Panc1 (cell line): ENCODE results near the gene VTI1B. TPM values are rescaled to one million over a fixed set of nuclear protein-coding genes. Genes with fewer than 3 reads are reported as not detected.
A peak's percentile ranks its signal among the peaks of the same experiment; 100 is the strongest.

ENCODE experiments used
- ATAC-seq: fragments of 200-7000 bp; cut with Tn5 transposase; 2 replicates; pipeline ENCODE4 v1.9.1; 2020; ENCODE audit warnings: mild to moderate bottlenecking, moderate library complexity
- BruUV-seq: library from RNA; stranded (reverse); fragments of 400-500 nt; replicated peaks from 2 replicates; lab custom pipeline; 2021; lab: Mats Ljungman, UMichigan
- CTCF ChIA-PET: fragments of 300-600 bp; sonication (Branson Sonifier 250); formaldehyde crosslinking; loops from one replicate; lab custom pipeline; 2022; ENCODE audit warnings: antibody characterized with exemption; lab: Charles Lee
- POLR2A ChIA-PET: fragments of 300-600 bp; sonication (Branson Sonifier 250); formaldehyde crosslinking; loops from one replicate; lab custom pipeline; 2022; ENCODE audit warnings: antibody characterized with exemption; lab: Charles Lee
- DNase-seq: peaks from one replicate; pipeline ENCODE4 v3.0.0-alpha.2; 2010; ENCODE audit warnings: low read depth, low spot score
- H3K27ac ChIP-seq: 2 replicates; pipeline ENCODE4 v1.5.1; 2011; ENCODE audit warnings: mild to moderate bottlenecking, low read length, inconsistent platforms
- H3K27me3 ChIP-seq: fragments of 200-500 bp; sonication (Bioruptor generic); 2 replicates; pipeline ENCODE4 v1.6.0; 2014; ENCODE audit warnings: low read length, inconsistent platforms; ENCODE audit not compliant: control insufficient read depth, insufficient read depth
- H3K36me3 ChIP-seq: fragments of 200-500 bp; sonication (Bioruptor generic); 2 replicates; pipeline ENCODE4 v1.5.1; 2014; ENCODE audit warnings: inconsistent platforms, mild to moderate bottlenecking, low read length, moderate library complexity; ENCODE audit not compliant: control insufficient read depth, insufficient read depth
- H3K4me1 ChIP-seq: 2 replicates; pipeline ENCODE4 v1.5.1; 2011; ENCODE audit warnings: inconsistent platforms, mild to moderate bottlenecking, low read length, moderate library complexity; ENCODE audit not compliant: control insufficient read depth, insufficient read depth
- H3K4me3 ChIP-seq, 2 experiments: 2 replicates each; pipeline ENCODE4 v1.5.1; 2011 to 2012; ENCODE audit warnings: low read depth in 2 of 2, low read length in 2 of 2, mild to moderate bottlenecking in 2 of 2, inconsistent platforms in 1 of 2, moderate library complexity in 1 of 2
- H3K9me3 ChIP-seq: fragments of 200-500 bp; sonication (Bioruptor generic); 2 replicates; pipeline ENCODE4 v1.5.1; 2014; ENCODE audit warnings: low read depth, mild to moderate bottlenecking, inconsistent platforms, low read length, moderate library complexity; ENCODE audit not compliant: control insufficient read depth, insufficient read depth
- CTCF ChIP-seq: fragments of 450-650 bp; IDR thresholded peaks from 2 replicates; pipeline ENCODE4 v1.5.1; 2017; ENCODE audit warnings: mild to moderate bottlenecking
- POLR2AphosphoS5 ChIP-seq: IDR thresholded peaks from 2 replicates; pipeline ENCODE4 v1.6.1; 2012; ENCODE audit warnings: mild to moderate bottlenecking, low read depth, low read length, moderate library complexity
- REST ChIP-seq, 2 experiments: IDR thresholded peaks; 2 replicates each; pipeline ENCODE4 v1.6.1; 2011 to 2012; ENCODE audit warnings: low read depth in 2 of 2, control low read depth in 1 of 2, low read length in 1 of 2, mild to moderate bottlenecking in 1 of 2, moderate library complexity in 1 of 2; ENCODE audit not compliant: insufficient read depth in 1 of 2
- SIN3A ChIP-seq: IDR thresholded peaks from 2 replicates; pipeline ENCODE4 v1.6.1; 2012; ENCODE audit warnings: low read depth, mild to moderate bottlenecking, low read length, moderate library complexity, borderline replicate concordance; ENCODE audit not compliant: insufficient read depth
- TCF7L2 ChIP-seq: IDR thresholded peaks from 2 replicates; pipeline ENCODE4 v1.6.1; 2011; ENCODE audit warnings: mild to moderate bottlenecking, low read depth, low read length, inconsistent platforms
- in situ Hi-C: cut with HindIII; loops from 2 replicates; pipeline ENCODE4 v1.10.0; 2016; ENCODE audit warnings: low sequenced_read_pairs, low pct_unique_long_range_greater_than_20kb
- intact Hi-C: fragments of 100-400 bp; cut with micrococcal nuclease; formaldehyde crosslinking; loops from one replicate; pipeline ENCODE4 v1.10.0; 2022; ENCODE audit not compliant: unreplicated experiment
- total RNA-seq: library from RNA; stranded (reverse); gene quantifications from one replicate; pipeline ENCODE4 v1.2.1, GENCODE V29; 2021; ENCODE audit not compliant: unreplicated experiment

Gene VTI1B
- total RNA-seq, 1 experiment from 2014 or later = 84.9 TPM

- ATAC-seq = peak; percentile 33
- H3K4me3 ChIP-seq = peak overlapping the region; percentile 58 to 71
- peaks cover 9% of the 10 kb centered on the region for H3K4me1 ChIP-seq
- intact Hi-C loops (no loop called here), in situ Hi-C loops (no loop called here)
- no TSS peak for BruUV-seq
- ChIA-PET CTCF (interaction anchor here (0.6 to 0.9 kb wide), 3 partner anchors 37 to 107 kb away, joined by 3 to 4 read pairs (median 3); no protein-coding TSS in a partner anchor), POLR2A (no interaction called here)
- H3K36me3 ChIP-seq = no peaks in the 10 kb centered on the region
- H3K27me3 ChIP-seq = no peaks in the 10 kb centered on the region
- no peak for TF ChIP-seq POLR2AphosphoS5
- TF ChIP-seq CTCF = no peak
- no peak for TF ChIP-seq TCF7L2
- no peak for TF ChIP-seq REST (IDR thresholded peaks at IDR 0.05; ENCODE audit: insufficient read depth in 1 of 2, low read depth in 2 of 2, low read length in 1 of 2)
- TF ChIP-seq SIN3A = no peak
- no peak for DNase-seq
- H3K9me3 ChIP-seq = no peaks in the 10 kb centered on the region
- no peak overlapping the region for H3K27ac ChIP-seq
Measured at GRCh38 chr14:67620217-67620785, 54.1 kb downstream of the VTI1B start.

GRCh38 chr14:67619446-67620216 is 54.8 kb downstream of the VTI1B start, which contains the start of gene ARG2:
Gene ARG2 (plus strand): TSS chr14:67619920. CDS start chr14:67619978, 58 bp downstream.
- TF ChIP-seq REST (IDR thresholded peaks at IDR 0.05; ENCODE audit: insufficient read depth in 1 of 2, low read depth in 2 of 2, low read length in 1 of 2) (no peak), SIN3A (peak; percentile 84; the same call in 1 of the 2 replicates)
- Histone ChIP-seq H3K36me3 (no peaks in the 10 kb centered on the region), H3K4me1 (peaks cover 9% of the 10 kb centered on the region), H3K4me3 (peak within 1 kb of the TSS; percentile 58 to 71), H3K9me3 (no peaks in the 10 kb centered on the region), H3K27me3 (no peaks in the 10 kb centered on the region), H3K27ac (no peak within 1 kb of the TSS)
- intact Hi-C loops = loop anchor here (5.0 to 10.0 kb wide), 2 partner anchors 48 to 85 kb away; partner anchors contain the start of gene RDH12
- in situ Hi-C loops = no loop called here
- ChIA-PET CTCF (interaction anchor here (0.8 to 1.9 kb wide), 3 partner anchors 47 to 106 kb away, joined by 3 to 10 read pairs (median 5); no protein-coding TSS in a partner anchor), POLR2A (no interaction called here)
- DNase-seq = no peak
- peak; percentile 96 for ATAC-seq
- no TSS peak for BruUV-seq
